T-helper 1 cell treated with Interleukin-12 subunit alpha and Interleukin-12 subunit beta and Interleukin-4 antibody, amounts not matched to agents 30 μg/mL and 1 μg/mL, for 36 hours (primary cell): ENCODE results near the gene COL4A2.

ENCODE experiments used
- H3K27ac Mint-ChIP-seq: one replicate; pipeline ENCODE4 v1.8.0; 2021; ENCODE audit warnings: mild to moderate bottlenecking, mixed read lengths
- H3K27me3 Mint-ChIP-seq: one replicate; pipeline ENCODE4 v1.8.0; 2021; ENCODE audit warnings: low read depth, mixed read lengths
- H3K36me3 Mint-ChIP-seq: one replicate; pipeline ENCODE4 v1.8.0; 2021; ENCODE audit warnings: low read depth, mixed read lengths
- H3K4me1 Mint-ChIP-seq: one replicate; pipeline ENCODE4 v1.8.0; 2021; ENCODE audit warnings: low read depth, mixed read lengths
- H3K4me3 Mint-ChIP-seq: one replicate; pipeline ENCODE4 v1.8.0; 2021; ENCODE audit warnings: mild to moderate bottlenecking, moderate library complexity, mixed read lengths
- H3K9me3 Mint-ChIP-seq: one replicate; pipeline ENCODE4 v1.8.0; 2021; ENCODE audit warnings: mixed read lengths

COL4A2 gene

GRCh38 chr13:110516500-110516899 lies 209.4 kb downstream of the COL4A2 start:
- Mint-ChIP-seq H3K4me3 (no peak overlapping the region), H3K4me1 (peaks cover 10% of the 10 kb centered on the region), H3K27me3 (no peaks in the 10 kb centered on the region), H3K9me3 (no peaks in the 10 kb centered on the region), H3K36me3 (no peaks in the 10 kb centered on the region), H3K27ac (no peak overlapping the region)

DNA sequence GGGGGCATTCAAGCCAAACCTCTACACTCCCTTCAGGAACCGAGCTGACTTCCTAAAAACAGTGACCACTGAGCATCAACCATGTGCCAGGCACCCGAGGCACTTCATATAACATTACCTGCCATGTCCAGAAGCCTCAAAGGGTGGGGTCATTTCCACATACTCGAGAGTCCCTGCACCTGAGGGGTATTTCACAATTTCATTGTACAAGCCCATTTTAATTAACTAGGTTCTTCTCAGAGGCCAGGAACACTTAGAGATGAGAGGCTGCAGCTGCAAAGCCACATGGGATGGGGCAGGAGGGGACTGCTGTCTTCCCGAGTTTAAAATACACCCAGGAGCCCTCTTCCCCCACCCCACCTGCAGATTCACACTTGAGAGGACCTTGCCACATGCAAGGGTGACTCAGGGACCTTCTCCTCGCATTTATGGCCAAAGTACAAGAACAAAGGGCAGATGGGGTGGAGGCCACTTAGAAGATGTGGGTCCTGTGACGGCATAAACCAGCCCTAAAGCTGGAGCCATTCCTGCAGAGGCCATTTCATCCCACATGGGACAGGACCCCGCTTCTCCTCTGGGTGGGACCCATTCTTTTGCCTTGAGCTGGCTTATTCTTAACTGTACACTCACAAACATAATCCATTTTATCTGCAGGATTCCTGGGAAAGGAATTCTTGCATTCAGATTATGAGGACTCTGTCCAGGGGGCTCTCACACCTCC lies 210.6 kb downstream of the COL4A2 start:
- no peak overlapping the region for H3K27ac Mint-ChIP-seq
- no peaks in the 10 kb centered on the region for H3K36me3 Mint-ChIP-seq
- no peak overlapping the region for H3K4me3 Mint-ChIP-seq
- no peaks in the 10 kb centered on the region for H3K9me3 Mint-ChIP-seq
- H3K27me3 Mint-ChIP-seq: no peaks in the 10 kb centered on the region
- H3K4me1 Mint-ChIP-seq: peaks cover 12% of the 10 kb centered on the region

DNA sequence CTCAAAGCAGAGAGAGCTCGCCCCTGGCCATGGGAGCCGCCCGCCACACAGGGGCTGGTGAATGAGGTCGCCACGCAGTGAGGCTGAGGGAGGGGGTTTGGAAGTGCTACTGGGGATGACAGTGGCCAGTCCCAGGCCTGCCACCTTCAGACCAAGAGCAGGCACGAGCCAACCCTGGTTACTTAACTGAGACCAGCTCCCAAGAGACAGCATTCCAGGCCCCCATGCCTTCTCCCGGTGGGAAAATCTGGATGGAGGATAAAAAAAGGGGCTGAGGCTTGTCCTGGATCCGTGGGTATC lies 211.1 kb downstream of the COL4A2 start:
- Mint-ChIP-seq H3K27me3 (no peaks in the 10 kb centered on the region), H3K27ac (no peak overlapping the region), H3K4me3 (no peak overlapping the region), H3K9me3 (no peaks in the 10 kb centered on the region), H3K4me1 (peaks cover 12% of the 10 kb centered on the region), H3K36me3 (no peaks in the 10 kb centered on the region)

- no peak overlapping the region for H3K4me3 Mint-ChIP-seq
- H3K27me3 Mint-ChIP-seq: no peaks in the 10 kb centered on the region
- no peaks in the 10 kb centered on the region for H3K9me3 Mint-ChIP-seq
- no peaks in the 10 kb centered on the region for H3K36me3 Mint-ChIP-seq
- H3K27ac Mint-ChIP-seq: no peak overlapping the region
- peaks cover 12% of the 10 kb centered on the region for H3K4me1 Mint-ChIP-seq
Measured at GRCh38 chr13:110518571-110518970, 211.5 kb downstream of the COL4A2 start.

DNA sequence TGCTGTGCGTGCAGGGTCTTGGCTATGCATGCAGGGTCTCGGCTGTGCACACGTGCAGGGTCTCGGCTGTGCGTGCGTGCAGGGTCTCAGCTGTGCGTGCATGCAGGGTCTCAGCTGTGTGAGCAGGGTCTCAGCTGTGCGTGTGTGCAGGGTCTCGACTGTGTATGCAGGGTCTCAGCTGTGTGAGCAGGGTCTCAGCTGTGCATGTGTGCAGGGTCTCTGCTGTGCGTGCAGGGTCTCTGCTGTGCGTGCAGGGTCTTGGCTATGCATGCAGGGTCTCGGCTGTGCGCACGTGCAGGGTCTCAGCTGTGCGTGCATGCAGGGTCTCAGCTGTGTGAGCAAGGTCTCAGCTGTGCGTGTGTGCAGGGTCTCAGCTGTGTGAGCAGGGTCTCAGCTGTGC lies 212.0 kb downstream of the COL4A2 start:
- peaks cover 12% of the 10 kb centered on the region for H3K4me1 Mint-ChIP-seq
- no peaks in the 10 kb centered on the region for H3K36me3 Mint-ChIP-seq
- no peaks in the 10 kb centered on the region for H3K27me3 Mint-ChIP-seq
- H3K27ac Mint-ChIP-seq: no peak overlapping the region
- H3K9me3 Mint-ChIP-seq: no peaks in the 10 kb centered on the region
- no peak overlapping the region for H3K4me3 Mint-ChIP-seq

GRCh38 chr13:110519506-110519905 lies 212.4 kb downstream of the COL4A2 start:
- Mint-ChIP-seq H3K27me3 (no peaks in the 10 kb centered on the region), H3K27ac (no peak overlapping the region), H3K36me3 (no peaks in the 10 kb centered on the region), H3K4me1 (peaks cover 17% of the 10 kb centered on the region), H3K4me3 (no peak overlapping the region), H3K9me3 (no peaks in the 10 kb centered on the region)

DNA sequence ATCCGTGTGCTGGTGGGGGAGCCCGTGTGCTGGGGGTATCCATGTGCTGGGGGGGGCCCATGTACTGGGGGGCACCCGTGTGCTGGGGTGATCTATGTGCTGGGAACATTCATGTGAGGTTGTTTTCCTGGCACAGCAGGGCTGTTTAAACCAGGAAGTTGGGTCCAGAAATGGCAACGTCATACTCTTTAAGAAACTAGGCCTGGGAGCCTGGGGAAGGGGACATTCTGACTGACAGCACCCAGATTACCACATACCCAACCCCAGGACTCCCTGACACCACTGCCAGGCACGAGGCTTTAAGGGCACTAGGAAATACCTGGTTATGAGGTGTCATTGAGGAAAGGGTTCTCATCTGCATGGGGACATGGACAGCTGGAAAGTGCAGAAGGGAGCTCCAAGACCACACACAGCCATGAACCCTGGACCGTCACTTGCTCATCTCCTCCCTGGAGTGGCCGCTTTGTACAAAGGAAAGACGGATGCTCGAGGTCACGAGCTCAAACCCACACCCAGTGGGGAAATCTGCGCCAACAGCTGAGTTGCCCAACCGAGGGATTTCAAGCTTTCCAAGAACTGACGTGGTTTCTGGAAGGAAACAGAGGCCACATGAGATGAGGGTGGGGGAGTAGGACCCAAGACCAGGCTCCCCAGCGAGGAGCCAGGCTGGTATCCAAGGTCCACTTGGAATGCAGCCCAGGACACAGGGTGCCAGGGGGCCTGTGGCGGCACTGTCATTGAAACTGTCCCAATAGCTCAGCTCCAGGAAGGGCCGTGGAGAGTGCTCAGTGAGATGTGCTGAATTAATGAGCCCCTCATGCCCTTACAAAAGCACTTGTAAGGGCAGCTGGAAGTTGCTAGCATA lies 213.6 kb downstream of the COL4A2 start:
- H3K36me3 Mint-ChIP-seq: no peaks in the 10 kb centered on the region
- no peaks in the 10 kb centered on the region for H3K27me3 Mint-ChIP-seq
- H3K27ac Mint-ChIP-seq: no peak overlapping the region
- H3K4me1 Mint-ChIP-seq: peaks cover 16% of the 10 kb centered on the region
- no peak overlapping the region for H3K4me3 Mint-ChIP-seq
- no peaks in the 10 kb centered on the region for H3K9me3 Mint-ChIP-seq

DNA sequence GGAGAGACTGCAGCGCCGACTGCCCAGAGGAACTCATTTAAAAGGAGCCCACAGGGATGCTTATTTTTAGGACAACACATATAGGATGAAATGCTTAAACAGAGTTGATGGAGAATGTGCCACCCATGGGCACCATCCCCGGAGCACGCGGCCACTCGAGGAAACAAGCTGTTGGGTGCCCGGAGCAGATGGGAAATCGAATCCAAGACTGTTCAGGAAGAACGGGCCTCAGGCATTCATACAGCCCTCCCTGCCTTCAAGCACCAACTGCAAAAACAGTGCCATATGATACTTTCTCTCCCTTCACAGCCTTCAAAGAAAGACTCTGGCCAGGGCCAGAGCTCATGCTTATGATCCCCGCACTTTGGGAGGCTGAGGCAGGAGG lies 214.2 kb downstream of the COL4A2 start:
- Mint-ChIP-seq H3K9me3 (no peaks in the 10 kb centered on the region), H3K4me1 (peaks cover 16% of the 10 kb centered on the region), H3K27ac (no peak overlapping the region), H3K4me3 (no peak overlapping the region), H3K36me3 (no peaks in the 10 kb centered on the region), H3K27me3 (no peaks in the 10 kb centered on the region)

GRCh38 chr13:110521946-110522345 lies 214.9 kb downstream of the COL4A2 start:
- Mint-ChIP-seq H3K36me3 (no peaks in the 10 kb centered on the region), H3K4me3 (no peak overlapping the region), H3K27ac (no peak overlapping the region), H3K9me3 (no peaks in the 10 kb centered on the region), H3K4me1 (peaks cover 16% of the 10 kb centered on the region), H3K27me3 (no peaks in the 10 kb centered on the region)

DNA sequence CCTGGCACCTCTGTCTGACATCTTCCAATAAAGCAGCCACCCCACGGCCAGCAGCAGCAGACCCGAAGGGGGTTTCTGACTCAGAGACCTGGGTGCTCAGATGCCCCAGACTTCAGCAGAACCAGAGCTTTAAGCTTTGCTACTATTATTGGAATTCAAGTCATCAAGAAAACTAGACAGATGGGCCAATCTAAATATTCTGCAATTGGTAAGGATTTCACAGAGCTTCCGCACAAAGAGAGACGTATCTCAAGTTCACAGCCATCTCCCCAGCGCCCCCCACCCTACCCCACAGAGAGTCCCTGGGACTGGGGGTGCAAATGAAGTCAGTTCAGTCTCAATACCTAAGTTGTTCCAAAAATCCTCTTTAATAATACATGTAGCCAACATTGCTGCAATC lies 215.6 kb downstream of the COL4A2 start:
- H3K27me3 Mint-ChIP-seq: no peaks in the 10 kb centered on the region
- H3K9me3 Mint-ChIP-seq: no peaks in the 10 kb centered on the region
- H3K36me3 Mint-ChIP-seq: no peaks in the 10 kb centered on the region
- no peak overlapping the region for H3K27ac Mint-ChIP-seq
- no peak overlapping the region for H3K4me3 Mint-ChIP-seq
- H3K4me1 Mint-ChIP-seq: peaks cover 16% of the 10 kb centered on the region

DNA sequence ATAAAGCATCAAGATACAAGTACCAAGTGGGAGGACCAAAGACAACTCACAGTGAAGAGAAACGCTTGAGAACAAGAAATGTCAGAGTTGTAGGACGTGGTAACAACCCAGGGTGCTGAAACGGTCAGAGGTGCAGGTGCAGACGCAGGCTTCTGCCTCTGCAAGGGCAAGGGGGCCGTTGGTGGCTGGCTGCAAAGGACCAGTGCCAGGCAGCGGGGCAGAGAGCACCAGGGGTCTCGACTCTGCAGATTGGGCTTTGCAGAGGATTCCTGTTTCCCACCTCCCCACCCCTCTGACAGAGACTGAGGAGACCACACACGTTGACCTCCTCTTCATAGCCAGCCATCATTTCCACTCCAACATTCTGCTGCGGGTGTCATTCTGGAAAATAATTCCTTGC lies 216.1 kb downstream of the COL4A2 start:
- Mint-ChIP-seq H3K4me3 (no peak overlapping the region), H3K4me1 (peaks cover 16% of the 10 kb centered on the region), H3K9me3 (no peaks in the 10 kb centered on the region), H3K27me3 (no peaks in the 10 kb centered on the region), H3K36me3 (no peaks in the 10 kb centered on the region), H3K27ac (no peak overlapping the region)

- H3K36me3 Mint-ChIP-seq: no peaks in the 10 kb centered on the region
- no peak overlapping the region for H3K27ac Mint-ChIP-seq
- no peak overlapping the region for H3K4me3 Mint-ChIP-seq
- H3K27me3 Mint-ChIP-seq: no peaks in the 10 kb centered on the region
- H3K4me1 Mint-ChIP-seq: peaks cover 16% of the 10 kb centered on the region
- no peaks in the 10 kb centered on the region for H3K9me3 Mint-ChIP-seq
Measured at GRCh38 chr13:110523838-110524540, 216.9 kb downstream of the COL4A2 start.

DNA sequence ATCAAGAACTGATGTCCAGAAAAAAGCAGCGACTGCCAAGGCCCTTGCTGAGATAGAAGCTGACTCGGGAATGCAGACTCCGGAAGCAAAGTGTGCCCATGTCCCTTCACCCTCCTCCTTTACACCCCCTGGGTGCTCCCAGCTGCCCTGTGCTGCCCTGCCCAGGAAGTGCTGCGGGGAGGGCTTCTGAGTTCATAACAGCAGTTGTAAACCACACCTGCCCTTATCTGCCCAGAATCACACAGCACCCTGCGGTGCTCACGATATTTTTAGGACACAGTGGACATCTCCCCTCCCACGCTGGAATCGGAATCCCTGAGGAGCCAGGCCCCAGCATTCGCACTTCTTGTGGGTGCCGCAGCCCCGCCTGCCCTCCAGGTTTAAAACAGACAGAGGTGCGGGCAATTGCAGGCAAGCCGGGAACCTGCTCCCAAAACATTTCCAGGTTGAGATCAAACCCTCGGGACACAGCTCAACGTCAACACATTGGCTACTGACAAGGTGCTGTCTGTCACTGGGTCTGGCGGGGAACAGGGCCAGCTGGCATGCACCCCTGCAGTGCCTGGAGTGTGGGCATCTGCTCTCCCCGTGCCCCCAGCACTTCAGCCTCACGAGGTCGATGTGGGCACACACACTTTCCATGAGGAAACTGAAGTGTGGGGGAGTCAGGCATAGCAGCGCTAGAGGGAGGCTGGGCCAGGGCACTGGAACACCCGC lies 217.6 kb downstream of the COL4A2 start:
- Mint-ChIP-seq H3K9me3 (no peaks in the 10 kb centered on the region), H3K36me3 (no peaks in the 10 kb centered on the region), H3K4me3 (no peak overlapping the region), H3K27me3 (no peaks in the 10 kb centered on the region), H3K27ac (no peak overlapping the region), H3K4me1 (peaks cover 16% of the 10 kb centered on the region)
